ENCODE data around the gene KLHL42. TPM values are rescaled to one million over a fixed set of nuclear protein-coding genes. Genes with fewer than 3 reads are reported as not detected.

Gene KLHL42
- total and polyA plus RNA-seq, 9 of the 15 experiments (the other 6 are each of a cell fraction or from before 2014, with no cell fraction given), result 1.5 to 11.8 (median 9.6) TPM

DNA sequence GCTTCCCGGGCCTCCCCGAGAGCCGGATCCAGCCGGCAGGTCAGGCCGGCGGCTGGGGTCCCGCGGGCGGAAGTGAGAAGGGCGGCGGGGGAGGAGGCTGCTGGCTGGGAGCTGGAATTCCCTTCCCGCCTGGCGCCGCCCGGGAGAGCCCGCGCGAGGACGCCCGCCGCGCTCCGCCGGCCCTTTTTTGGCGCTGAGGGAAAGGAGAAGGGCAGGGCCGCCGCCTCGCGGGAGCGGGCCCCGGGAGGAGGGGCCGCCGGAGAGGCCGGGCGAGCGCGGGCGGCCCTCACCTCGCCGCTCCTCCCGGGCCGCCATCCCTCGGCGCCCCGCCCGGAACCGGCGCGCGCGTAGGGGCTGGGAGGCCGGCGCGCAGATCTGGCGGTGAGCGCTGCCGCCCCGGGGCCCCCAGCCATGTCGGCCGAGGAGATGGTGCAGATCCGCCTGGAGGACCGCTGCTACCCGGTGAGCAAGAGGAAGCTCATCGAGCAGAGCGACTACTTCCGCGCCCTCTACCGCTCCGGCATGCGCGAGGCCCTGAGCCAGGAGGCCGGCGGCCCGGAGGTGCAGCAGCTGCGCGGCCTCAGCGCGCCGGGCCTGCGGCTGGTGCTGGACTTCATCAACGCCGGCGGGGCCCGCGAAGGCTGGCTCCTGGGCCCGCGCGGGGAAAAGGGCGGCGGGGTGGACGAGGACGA lies at the start of gene KLHL42, which contains the start of gene MANSC4 (continued):
- 0 out of 2 replicates have a peak, but pooled peaks have one; percentile 29 for TF ChIP-seq LCOR (CRISPR knock-in tag; IDR thresholded peaks at IDR 0.05)
- TF ChIP-seq, protein P1, sequence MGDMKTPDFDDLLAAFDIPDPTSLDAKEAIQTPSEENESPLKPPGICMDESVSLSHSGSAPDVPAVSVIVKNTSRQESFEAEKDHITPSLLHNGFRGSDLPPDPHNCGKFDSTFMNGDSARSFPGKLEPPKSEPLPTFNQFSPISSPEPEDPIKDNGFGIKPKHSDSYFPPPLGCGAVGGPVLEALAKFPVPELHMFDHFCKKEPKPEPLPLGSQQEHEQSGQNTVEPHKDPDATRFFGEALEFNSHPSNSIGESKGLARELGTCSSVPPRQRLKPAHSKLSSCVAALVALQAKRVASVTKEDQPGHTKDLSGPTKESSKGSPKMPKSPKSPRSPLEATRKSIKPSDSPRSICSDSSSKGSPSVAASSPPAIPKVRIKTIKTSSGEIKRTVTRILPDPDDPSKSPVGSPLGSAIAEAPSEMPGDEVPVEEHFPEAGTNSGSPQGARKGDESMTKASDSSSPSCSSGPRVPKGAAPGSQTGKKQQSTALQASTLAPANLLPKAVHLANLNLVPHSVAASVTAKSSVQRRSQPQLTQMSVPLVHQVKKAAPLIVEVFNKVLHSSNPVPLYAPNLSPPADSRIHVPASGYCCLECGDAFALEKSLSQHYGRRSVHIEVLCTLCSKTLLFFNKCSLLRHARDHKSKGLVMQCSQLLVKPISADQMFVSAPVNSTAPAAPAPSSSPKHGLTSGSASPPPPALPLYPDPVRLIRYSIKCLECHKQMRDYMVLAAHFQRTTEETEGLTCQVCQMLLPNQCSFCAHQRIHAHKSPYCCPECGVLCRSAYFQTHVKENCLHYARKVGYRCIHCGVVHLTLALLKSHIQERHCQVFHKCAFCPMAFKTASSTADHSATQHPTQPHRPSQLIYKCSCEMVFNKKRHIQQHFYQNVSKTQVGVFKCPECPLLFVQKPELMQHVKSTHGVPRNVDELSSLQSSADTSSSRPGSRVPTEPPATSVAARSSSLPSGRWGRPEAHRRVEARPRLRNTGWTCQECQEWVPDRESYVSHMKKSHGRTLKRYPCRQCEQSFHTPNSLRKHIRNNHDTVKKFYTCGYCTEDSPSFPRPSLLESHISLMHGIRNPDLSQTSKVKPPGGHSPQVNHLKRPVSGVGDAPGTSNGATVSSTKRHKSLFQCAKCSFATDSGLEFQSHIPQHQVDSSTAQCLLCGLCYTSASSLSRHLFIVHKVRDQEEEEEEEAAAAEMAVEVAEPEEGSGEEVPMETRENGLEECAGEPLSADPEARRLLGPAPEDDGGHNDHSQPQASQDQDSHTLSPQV (IDR thresholded peaks at IDR 0.05), result peak; percentile 70
- TF ChIP-seq, protein P2, sequence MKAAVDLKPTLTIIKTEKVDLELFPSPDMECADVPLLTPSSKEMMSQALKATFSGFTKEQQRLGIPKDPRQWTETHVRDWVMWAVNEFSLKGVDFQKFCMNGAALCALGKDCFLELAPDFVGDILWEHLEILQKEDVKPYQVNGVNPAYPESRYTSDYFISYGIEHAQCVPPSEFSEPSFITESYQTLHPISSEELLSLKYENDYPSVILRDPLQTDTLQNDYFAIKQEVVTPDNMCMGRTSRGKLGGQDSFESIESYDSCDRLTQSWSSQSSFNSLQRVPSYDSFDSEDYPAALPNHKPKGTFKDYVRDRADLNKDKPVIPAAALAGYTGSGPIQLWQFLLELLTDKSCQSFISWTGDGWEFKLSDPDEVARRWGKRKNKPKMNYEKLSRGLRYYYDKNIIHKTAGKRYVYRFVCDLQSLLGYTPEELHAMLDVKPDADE (conservative IDR thresholded peaks at IDR 0.05; ENCODE audit: control insufficient read depth, low read depth, low read length), result 0 out of 2 replicates have a peak, but pooled peaks have one; percentile 15
- TF ChIP-seq CHD4 (IDR thresholded peaks at IDR 0.05; ENCODE audit: insufficient read depth, insufficient replicate concordance, low read depth, low read length, poor library complexity, severe bottlenecking), result no peak

All from K562 (cell line).